Breast epithelium (tissue), 4 donors: ENCODE data around the gene HPCAL1. TPM values are rescaled to one million over a fixed set of nuclear protein-coding genes. Genes with fewer than 3 reads are reported as not detected.

ENCODE experiments used
- DNase-seq, 2 donors: peaks; one replicate each; pipeline ENCODE4 v3.0.0-alpha.2; 2019; ENCODE audit warnings: low spot score in 2 of 2
- H3K27ac ChIP-seq, 2 donors: fragments of 200-600 bp; sonication (generic) in 1 of 2; one replicate each; pipeline ENCODE4 v1.5.1; 2016 to 2019; ENCODE audit warnings: mild to moderate bottlenecking in 1 of 2
- H3K27me3 ChIP-seq, 2 donors: fragments of 200-600 bp; sonication (generic) in 1 of 2; one replicate each; pipeline versions ENCODE4 v1.5.1 to v1.6.0; 2017 to 2019; ENCODE audit warnings: control low read depth in 1 of 2, mild to moderate bottlenecking in 1 of 2
- H3K36me3 ChIP-seq: fragments of 200-600 bp; one replicate; pipeline ENCODE4 v1.5.1; 2019
- H3K4me1 ChIP-seq, 2 donors: fragments of 200-600 bp; sonication (generic); one replicate each; pipeline ENCODE4 v1.5.1; 2016 to 2019; ENCODE audit warnings: control low read depth in 1 of 2
- H3K4me3 ChIP-seq, 3 donors: fragments of 200-600 bp; sonication (generic); 1 replicate in 2 of 3; 2 replicates in 1 of 3; pipeline ENCODE4 v1.5.1; 2016 to 2019; ENCODE audit warnings: mild to moderate bottlenecking in 3 of 3, moderate library complexity in 2 of 3
- H3K9me3 ChIP-seq, 2 donors: fragments of 200-600 bp; sonication (generic) in 1 of 2; one replicate each; pipeline ENCODE4 v1.5.1; 2016 to 2019; ENCODE audit warnings: control low read depth in 1 of 2
- CTCF ChIP-seq, 3 donors: fragments of 450-650 bp; IDR thresholded peaks; one replicate each; pipeline ENCODE4 v1.5.1; 2016 to 2017; ENCODE audit warnings: antibody characterized with exemption in 3 of 3, mild to moderate bottlenecking in 3 of 3, moderate library complexity in 3 of 3
- POLR2A ChIP-seq: fragments of 450-650 bp; IDR thresholded peaks from one replicate; pipeline ENCODE4 v1.6.1; 2016; ENCODE audit warnings: antibody characterized with exemption, mild to moderate bottlenecking, moderate library complexity
- POLR2AphosphoS5 ChIP-seq, 3 donors: sonication (generic); formaldehyde crosslinking; IDR thresholded peaks; one replicate each; pipeline ENCODE4 v1.6.1; 2017; ENCODE audit warnings: antibody characterized with exemption in 3 of 3
- intact Hi-C: fragments of 100-400 bp; cut with DNase I; formaldehyde crosslinking; loops from one replicate; pipeline ENCODE4 v1.15.1; 2023; ENCODE audit warnings: low total_unique reads
- total RNA-seq, 3 donors: library from RNA; depleted of rRNA; stranded (reverse); fragments of >200 nt; gene quantifications; one replicate each; pipeline ENCODE4 v1.1.0, GENCODE V29; 2016

HPCAL1 gene
- total RNA-seq, 3 donors from 2014 or later, result 38.6 to 41.9 (median 41.6) TPM

DNA sequence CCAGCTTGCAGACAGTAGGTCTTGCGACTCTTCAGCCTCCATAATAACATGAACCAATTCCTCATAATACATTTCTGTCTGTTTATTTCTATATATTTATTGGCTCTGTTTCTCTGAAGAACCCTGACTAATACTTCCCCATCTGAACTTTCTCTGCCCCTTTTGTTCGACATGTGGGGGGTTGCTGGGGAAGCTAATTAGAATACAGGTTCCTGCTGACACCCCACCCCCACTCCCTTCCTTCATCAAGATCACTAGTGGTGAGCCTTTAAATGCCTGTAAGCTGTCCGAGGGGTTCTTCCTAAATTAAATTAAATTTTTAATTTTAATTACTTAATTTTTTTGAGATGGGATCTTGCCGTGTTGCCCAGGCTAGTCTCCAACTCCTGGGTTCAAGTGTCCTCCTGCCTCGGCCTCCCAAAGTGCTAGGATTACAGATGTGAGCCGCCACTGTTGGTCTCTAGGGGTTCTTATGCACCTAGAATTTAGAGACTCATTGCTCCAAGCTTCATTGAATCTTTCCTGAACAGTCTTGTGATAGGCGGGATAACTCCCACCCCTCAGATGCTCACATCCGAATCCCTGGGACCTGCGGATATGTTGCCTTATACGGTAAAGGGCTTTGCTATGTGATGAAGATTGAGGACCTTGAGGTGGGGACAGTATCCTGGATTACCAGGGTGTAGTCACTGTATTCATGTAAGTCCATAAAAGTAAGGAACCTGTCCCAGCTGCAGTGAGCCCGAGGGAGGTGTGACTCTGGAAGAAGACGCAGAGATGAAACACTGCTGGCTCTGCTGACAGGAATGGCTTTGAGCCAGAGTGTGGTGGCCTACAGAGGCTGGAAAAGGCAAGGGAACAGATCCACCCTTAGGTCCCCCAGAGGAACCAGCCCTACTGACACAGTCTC is 26.2 kb downstream of the HPCAL1 start:
- intact Hi-C loops, result no loop called here
- Histone ChIP-seq H3K36me3 (no peaks in the 10 kb centered on the region), H3K27ac (no peak overlapping the region), H3K4me3 (no peak overlapping the region), H3K27me3 (no peaks in the 10 kb centered on the region), H3K4me1 (no peaks in the 10 kb centered on the region), H3K9me3 (no peaks in the 10 kb centered on the region)
- no peak for DNase-seq
- no peak for TF ChIP-seq POLR2AphosphoS5 (IDR thresholded peaks at IDR 0.05)
- no peak for TF ChIP-seq CTCF (IDR thresholded peaks at IDR 0.05)
- no peak for TF ChIP-seq POLR2A

DNA sequence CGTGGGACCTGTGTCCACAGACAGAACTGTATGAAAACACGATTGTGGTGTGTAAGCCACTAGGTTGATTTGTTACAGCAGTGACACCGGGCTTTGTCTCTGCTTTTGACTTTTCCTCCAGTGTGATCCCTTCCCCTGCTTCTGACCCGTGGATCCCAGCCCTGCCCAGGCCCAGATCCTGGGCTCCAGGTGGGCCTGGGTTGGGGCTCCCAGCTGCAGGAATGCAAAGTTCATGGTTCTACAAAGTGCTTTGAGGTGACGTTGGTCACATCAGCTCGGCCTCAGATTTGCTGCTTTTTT is 26.8 kb downstream of the HPCAL1 start:
- Histone ChIP-seq H3K4me1 (no peaks in the 10 kb centered on the region), H3K9me3 (no peaks in the 10 kb centered on the region), H3K36me3 (no peaks in the 10 kb centered on the region), H3K27me3 (no peaks in the 10 kb centered on the region), H3K4me3 (no peak overlapping the region), H3K27ac (no peak overlapping the region)
- intact Hi-C loops, result no loop called here
- no peak for TF ChIP-seq POLR2A
- TF ChIP-seq CTCF (IDR thresholded peaks at IDR 0.05), result no peak
- TF ChIP-seq POLR2AphosphoS5 (IDR thresholded peaks at IDR 0.05), result no peak
- no peak for DNase-seq

GRCh38 chr2:10329880-10330699 is 27.4 kb downstream of the HPCAL1 start:
- intact Hi-C loops, result no loop called here
- H3K36me3 ChIP-seq, result no peaks in the 10 kb centered on the region
- peaks cover 3 to 5% of the 10 kb centered on the region in 2 donors for H3K9me3 ChIP-seq
- H3K4me1 ChIP-seq, result no peaks in the 10 kb centered on the region
- no peaks in the 10 kb centered on the region for H3K27me3 ChIP-seq
- H3K4me3 ChIP-seq, result peak overlapping the region in 1 of 3 donors; percentile 43
- no peak for DNase-seq
- H3K27ac ChIP-seq, result peak overlapping the region in 1 of 2 donors; percentile 44
- TF ChIP-seq POLR2A, result no peak
- TF ChIP-seq CTCF (IDR thresholded peaks at IDR 0.05), result no peak
- TF ChIP-seq POLR2AphosphoS5 (IDR thresholded peaks at IDR 0.05), result no peak

DNA sequence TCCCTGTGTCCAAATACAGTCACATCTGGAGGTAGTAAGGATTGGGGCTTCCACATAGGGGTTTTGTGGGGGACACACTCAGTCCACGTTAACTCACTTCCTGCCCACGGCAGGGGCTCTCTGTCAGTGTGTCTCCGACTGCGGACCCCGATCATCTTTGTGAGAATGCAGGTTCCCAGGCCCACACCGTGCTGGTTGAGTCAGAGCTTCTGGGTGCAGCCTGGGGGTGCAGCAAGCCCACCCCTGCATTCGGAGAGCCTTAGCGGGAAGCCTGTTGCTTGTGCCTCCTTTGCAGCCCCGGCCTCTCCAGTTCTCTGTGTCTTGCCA is 28.0 kb downstream of the HPCAL1 start:
- H3K4me3 ChIP-seq, result peak overlapping the region in 2 of 3 donors; percentile 2 to 43
- TF ChIP-seq POLR2AphosphoS5 (IDR thresholded peaks at IDR 0.05), result no peak
- no peak for TF ChIP-seq CTCF (IDR thresholded peaks at IDR 0.05)
- TF ChIP-seq POLR2A, result no peak
- intact Hi-C loops, result no loop called here

More for the DNA sequence above, 28.0 kb downstream of the HPCAL1 start:
- Histone ChIP-seq H3K27me3 (no peaks in the 10 kb centered on the region), H3K36me3 (no peaks in the 10 kb centered on the region), H3K9me3 (peaks cover 7 to 10% of the 10 kb centered on the region in 2 donors), H3K4me1 (no peaks in the 10 kb centered on the region), H3K27ac (peak overlapping the region in 1 of 2 donors; percentile 44)
- DNase-seq, result no peak
